Activated CD8-positive, alpha-beta memory T cell treated with anti-CD3 and anti-CD28 coated beads for 36 hours (primary cell): ENCODE results near the gene TOMM70. TPM values are rescaled to one million over a fixed set of nuclear protein-coding genes. Genes with fewer than 3 reads are reported as not detected.
"Not testable (repeated sequence)": the region's sequence is repeated elsewhere in the genome, so short reads cannot be mapped to it uniquely, and the experiment has no call there.

ENCODE experiments used
- CTCF ChIA-PET: fragments of 350-600 bp; sonication (Branson Sonifier 250); formaldehyde crosslinking; loops from one replicate; lab custom pipeline; 2021; ENCODE audit warnings: antibody characterized with exemption; lab: Charles Lee
- POLR2A ChIA-PET: fragments of 350-600 bp; sonication (Branson Sonifier 250); formaldehyde crosslinking; loops from one replicate; lab custom pipeline; 2021; ENCODE audit warnings: antibody characterized with exemption; lab: Charles Lee
- total RNA-seq, 2 experiments: library from RNA; stranded (reverse); gene quantifications; one replicate each; pipeline ENCODE4 v1.2.3, GENCODE V29; 2021

Gene TOMM70
- total RNA-seq, 2 experiments from 2014 or later: 59.1 to 61.2 TPM

DNA sequence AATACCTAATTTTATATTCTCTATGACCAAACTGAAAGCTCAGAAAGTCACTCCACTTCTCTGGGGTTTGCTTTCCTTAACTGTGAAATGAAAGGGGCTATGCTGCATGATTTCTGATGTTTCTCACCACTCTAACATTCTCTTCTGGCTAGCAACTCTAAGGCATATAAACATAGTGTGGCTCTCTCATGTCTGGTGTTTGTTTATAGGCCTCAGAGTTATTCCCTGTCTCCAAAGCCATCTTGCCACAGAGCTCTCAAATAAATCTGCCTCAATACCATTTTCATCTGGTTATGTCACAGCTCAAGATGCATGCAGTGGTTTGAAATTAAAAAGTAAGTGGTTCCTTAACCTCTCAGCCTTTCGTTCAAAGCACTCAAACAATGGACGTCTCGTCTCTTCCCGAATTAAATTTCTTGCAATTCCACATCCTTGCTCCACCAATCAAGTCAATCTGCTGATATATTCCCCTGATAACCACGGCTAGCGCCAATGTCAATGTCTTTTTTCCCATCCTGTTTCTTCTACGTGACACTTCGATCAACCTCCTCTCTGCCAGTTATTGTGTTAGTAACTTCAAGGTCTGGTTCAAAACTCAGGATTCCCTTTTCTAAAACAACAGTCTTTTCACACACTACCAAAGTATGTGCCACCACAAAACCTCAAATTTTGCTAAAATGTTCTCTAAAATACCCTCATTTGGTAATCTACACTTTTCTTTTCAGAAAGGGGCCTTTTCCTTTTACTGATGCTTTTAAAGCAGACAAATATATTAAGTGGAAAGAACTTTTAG is 16.0 kb downstream of the TOMM70 start:
- ChIA-PET POLR2A (no interaction called here), CTCF (no interaction called here)

DNA sequence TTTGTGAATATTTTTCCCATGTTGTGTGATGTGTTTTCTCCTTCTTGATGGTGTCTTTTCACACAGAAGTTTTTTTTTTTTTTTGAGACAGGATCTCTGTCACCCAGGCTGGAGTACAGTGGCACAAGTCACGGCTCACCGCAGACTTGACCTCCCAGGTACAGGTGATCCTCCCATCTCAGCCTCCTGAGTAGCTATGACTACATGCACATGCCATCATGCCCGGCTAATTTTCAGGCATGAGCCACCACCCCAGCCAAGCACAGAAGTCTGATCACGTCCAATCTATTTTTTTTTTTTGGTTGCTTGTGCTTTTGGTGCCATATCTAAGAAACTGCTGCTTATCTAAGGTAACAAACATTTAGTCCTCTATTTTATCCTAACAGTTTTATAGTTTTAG is 24.6 kb downstream of the TOMM70 start:
- POLR2A ChIA-PET: no interaction called here
- CTCF ChIA-PET: no interaction called here

DNA sequence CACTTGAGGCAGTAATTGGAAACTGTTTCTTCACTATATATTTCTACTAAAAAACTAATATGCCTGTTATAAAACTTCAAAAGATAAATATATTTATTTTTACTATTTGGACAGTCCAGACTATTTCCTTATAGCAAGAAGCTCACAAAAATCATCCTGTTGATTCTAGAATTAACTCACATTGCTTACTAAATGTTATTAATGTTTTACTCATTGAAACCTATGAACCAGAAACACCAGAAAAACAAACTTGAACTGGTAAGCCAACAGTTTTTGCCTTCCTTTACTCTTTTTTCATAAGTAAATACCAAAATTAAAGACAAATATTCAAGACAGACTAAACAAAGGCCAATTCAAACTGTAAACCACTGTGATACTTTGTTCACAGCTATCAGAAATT is 26.4 kb downstream of the TOMM70 start:
- ChIA-PET POLR2A (no interaction called here), CTCF (interaction anchor here (0.6 kb wide), 1 partner anchor 21 kb away, joined by 3 read pairs; no protein-coding TSS in a partner anchor)

DNA sequence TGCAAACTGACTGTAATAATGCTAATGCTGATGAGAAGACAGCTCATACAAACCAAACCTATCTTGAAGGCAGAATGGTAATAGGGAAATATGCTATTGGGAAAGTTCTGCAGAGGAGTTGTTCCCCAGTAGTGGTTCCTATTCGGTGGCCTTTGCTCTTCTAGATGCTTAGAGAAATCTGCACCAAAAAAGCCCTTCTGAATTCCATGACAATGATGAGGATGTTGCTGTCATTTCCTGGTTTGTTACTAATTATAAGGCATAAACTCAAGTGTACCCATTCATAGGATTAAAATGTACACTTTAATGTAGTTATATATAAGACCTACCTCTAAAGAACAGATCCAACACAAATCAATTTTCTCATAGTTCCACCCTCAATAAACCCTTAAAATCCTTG is 30.1 kb downstream of the TOMM70 start:
- CTCF ChIA-PET: no interaction called here

DNA sequence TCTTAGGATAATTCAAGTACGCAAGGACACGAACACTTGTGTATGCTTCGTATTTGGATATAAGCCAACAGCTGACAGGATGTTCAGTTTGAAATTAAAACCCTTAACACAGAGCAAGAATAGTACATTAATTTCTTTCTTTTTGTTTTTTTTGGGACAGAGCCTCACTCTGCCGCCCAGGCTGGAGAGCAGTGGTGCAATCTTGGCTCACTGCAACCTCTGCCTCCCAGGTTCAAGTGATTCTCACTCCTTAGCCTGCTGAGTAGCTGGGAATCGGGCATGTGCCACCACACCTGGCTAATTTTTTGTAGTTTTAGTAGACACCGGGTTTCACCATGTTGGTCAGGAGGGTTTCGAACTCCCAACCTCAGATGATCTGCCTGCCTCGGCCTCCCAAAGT is 32.4 kb downstream of the TOMM70 start:
- POLR2A ChIA-PET: no interaction called here
- CTCF ChIA-PET: no interaction called here

More for the DNA sequence above, 30.1 kb downstream of the TOMM70 start:
- POLR2A ChIA-PET: no interaction called here

DNA sequence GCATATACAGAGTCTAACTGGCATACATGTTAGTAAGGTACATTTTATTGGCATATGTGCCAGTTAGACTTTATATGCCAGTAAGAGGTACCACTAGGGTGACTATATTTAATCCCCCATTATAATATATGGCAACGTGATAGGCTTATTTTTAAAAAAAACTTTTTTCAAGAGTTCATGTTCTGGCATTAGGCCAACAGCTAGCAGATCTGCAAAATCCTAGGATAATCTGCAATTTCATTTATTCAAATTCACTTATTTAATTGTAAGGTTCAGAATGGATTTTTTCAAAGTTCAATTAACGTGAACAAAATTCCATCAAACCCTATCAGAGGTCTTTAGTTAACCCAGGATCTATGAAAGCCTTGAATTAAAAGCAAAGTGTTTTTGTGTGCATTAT is 34.5 kb downstream of the TOMM70 start:
- POLR2A ChIA-PET: no interaction called here
- CTCF ChIA-PET: no interaction called here

DNA sequence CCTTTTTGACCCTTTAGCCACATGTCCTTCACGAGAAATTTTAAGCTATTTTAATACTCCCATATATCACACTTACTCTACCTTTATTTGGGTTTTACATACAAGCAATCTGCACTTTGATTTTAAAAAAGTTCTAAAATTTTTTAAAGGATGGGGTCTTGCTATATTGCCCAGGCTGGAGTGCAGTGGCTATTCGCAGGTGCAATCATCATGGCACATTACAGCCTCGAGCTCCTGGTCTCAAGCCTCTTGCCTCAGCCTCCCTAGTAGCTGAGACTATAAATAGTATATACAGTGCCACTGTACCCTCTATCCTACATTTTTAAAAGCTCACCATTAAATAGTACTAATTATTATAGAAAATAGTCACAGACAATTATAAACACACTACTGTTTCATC is 36.5 kb downstream of the TOMM70 start:
- POLR2A ChIA-PET: no interaction called here
- CTCF ChIA-PET: no interaction called here

DNA sequence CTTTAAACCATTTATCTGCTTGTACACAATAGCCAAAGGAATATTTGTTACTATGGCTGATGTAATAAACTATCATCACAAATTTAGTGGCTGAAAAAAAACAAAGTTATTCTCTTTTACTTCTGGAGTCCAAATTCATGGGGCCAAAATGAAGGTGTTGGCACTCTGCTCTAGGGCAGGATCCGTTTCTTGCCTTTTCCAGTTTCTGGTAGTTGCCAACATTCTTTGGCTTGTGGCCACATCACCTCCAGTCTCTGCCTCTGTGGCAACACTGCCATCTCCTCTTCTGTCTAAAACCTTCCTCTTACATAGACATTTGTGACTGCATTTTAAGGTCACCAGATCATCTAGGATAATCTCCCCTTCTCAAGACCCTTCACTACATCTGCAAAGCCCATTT is 39.0 kb downstream of the TOMM70 start:
- ChIA-PET POLR2A (interaction anchor here (0.6 kb wide), 1 partner anchor 360 kb away, joined by 3 read pairs; no protein-coding TSS in a partner anchor), CTCF (no interaction called here)

DNA sequence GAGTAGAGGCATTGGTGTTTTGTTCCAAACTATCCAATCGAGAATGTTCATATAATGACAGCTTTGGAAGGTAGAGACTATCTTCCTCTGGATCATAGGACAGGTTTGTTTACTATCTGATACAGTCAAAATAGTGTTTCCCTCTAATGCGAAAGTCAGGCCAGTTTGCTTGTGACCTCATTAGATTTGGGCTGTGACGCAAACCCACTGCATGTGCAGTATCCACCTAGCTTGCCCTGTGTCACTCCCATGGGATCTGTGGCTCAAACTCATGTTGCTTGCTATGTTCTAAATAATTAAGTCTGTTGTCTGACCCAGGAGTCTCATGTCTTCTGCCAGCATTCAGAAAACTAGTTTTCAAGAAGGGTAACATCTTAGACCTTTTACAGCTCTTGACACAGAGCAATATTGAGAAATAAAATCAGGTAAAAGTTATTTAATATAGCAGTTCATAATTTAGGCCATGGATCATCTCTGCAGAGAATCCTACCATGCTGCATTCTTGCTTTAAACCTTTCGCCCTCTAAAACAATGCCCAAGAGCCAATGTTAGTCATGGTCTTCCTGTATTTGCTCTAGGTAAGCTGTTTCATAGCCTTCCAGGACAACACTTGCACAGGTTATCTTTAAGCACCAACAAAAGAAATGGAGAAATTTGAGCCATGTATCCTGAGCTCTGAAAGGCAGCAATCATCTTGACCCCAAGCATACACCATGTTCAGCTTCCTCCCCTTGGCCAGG is 40.0 kb downstream of the TOMM70 start:
- ChIA-PET CTCF (no interaction called here), POLR2A (interaction anchor here (0.6 kb wide), 1 partner anchor 361 kb away, joined by 3 read pairs; no protein-coding TSS in a partner anchor)

DNA sequence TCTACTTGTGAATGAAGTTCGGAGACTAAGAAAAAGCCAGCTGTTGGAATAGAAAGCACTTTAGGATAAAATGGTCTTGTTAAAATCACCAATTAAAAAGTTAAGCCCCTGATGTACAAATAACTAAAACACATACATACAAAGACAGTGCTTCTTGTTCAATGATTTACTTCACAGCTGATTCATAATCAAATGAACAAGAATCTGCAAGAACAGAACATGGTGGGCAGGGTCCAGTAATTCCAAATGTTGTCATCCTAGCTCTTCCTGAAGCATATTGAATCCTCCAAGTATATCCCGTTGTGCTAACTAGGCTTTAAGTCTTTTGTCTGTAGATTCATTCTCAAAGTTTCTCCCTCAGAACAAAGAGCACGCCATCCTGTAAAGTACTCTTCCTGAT is 41.9 kb downstream of the TOMM70 start:
- ChIA-PET CTCF (no interaction called here), POLR2A (no interaction called here)

DNA sequence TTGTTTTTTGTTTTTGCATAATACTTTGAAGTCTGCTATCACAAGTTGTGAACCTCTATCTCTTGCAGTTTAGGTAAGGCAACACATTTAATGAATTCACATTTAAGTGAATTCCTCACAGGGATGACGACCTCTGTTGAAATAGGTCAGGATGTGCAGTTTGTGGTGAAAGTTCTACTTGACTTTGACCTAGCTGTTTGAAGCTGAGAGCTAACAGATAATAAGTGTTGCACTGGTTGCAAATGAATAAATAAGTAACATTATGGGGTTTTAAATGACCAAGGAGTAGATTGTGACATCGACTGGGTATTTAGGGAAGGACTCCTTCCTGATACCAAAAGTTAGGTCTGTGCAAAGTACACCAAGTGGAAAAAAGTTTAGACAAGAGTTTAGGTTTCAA is 42.5 kb downstream of the TOMM70 start:
- POLR2A ChIA-PET: no interaction called here
- CTCF ChIA-PET: no interaction called here

DNA sequence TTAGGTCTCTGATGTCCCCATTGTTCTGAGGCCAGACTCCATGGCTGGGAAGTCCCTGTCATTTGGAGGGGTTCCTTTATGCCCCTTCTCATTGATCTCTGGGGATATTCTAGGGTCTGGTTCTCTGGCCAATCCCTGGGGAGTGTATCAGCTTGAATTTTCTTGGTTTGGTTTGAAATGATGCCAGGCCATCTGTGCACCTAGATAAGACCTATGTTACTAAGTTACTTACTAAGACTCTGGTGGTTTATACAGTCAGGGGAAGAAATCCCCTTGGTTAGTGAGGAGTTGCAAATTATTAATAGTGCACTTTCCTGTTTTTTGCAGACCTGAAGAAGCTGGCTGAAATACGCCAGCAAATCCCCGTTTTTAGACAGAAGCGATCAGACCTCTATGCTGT is 46.0 kb downstream of the TOMM70 start:
- CTCF ChIA-PET: no interaction called here
- POLR2A ChIA-PET: no interaction called here

DNA sequence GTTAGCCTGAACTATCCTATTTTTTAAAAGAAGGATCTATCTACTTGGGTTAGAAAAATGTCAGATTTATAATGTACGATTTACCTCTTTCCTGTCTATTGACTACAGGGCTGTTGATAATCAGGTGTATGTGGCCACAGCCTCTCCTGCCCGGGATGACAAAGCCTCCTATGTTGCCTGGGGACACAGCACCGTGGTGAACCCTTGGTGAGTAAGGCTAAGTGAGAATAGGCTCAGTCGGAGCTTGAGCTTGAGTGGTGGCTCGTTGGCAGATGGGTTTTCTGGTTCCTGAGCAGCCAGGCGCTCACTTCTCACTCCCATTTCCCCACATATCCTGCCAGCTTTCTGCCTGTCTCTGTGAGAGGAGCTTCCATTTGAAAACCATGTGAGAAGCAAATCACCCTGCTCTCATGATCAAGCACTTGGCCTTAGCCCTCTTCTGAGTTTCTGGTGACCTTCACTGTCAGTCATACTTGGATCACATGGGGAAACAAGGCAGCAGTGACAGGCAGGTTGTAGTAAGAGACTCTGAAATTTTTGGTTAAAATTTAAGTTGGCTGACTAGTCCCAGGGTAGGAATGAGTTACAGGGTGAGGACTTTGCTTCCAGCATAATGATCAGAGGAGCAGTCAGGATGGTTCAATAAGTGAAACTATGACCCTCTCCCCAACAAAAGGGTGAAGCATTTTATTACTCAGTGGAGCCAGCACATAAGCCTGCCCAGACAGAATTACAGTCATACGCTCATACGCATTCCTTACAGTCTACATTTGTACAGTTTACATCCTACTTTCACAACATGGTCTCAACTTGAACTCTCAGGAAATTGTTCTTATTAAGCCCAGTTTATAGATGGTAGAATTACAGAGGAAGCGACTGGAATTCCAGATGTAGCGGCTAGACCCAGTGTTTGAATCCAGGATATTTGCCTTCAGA is 48.3 kb downstream of the TOMM70 start:
- POLR2A ChIA-PET: no interaction called here
- CTCF ChIA-PET: interaction anchor here (0.6 kb wide), 1 partner anchor 1193 kb away, joined by 3 read pairs; no protein-coding TSS in a partner anchor

DNA sequence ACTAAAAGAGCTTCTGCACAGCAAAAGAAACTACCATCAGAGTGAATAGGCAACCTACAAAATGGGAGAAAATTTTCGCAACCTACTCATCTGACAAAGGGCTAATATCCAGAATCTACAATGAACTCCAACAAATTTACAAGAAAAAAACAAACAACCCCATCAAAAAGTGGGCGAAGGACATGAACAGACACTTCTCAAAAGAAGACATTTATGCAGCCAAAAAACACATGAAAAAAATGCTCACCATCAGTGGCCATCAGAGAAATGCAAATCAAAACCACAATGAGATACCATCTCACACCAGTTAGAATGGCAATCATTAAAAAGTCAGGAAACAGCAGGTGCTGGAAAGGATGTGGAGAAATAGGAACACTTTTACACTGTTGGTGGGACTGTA is 49.1 kb downstream of the TOMM70 start:
- CTCF ChIA-PET, POLR2A ChIA-PET: not testable (repeated sequence)

DNA sequence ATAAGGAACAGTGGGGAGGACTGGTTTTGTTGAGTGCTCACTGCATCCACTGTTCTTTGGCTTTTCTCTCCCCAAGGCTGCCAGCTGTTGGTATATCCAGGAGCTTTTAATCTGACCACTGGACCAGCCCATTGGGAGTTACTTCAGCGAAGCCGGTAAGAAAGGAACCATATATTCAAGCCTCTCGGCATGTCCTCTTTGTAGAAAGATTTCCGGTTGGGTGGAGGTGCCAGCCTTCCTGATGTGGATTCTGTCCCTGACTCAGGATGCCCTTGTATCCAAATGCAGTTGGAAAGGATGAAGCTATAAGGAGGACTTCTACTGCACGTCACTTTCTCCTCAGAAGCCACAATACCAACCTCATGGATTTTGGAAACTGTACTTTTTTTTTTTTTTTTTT is 52.2 kb downstream of the TOMM70 start:
- CTCF ChIA-PET: interaction anchor here (1.8 kb wide), 1 partner anchor 17 kb away, joined by 3 read pairs; no protein-coding TSS in a partner anchor

DNA sequence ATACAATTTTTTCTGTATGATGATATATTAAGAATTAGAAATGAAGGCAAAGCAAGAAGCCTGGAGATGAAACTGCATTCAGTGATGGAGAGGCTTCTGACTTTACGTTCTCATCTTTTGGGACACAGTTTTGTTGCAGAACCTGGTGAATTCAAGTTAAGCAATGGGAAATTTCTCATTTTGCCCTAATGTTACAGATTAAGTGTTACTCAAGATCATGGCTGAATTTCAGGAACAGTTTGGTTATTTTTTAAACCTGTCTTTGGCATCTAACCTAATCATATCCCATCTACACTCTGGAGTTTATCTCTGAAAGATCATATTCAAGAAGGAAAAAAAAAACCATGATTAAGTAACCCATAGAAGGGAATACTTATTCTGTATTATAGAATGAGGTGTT is 60.4 kb downstream of the TOMM70 start:
- CTCF ChIA-PET: no interaction called here
- POLR2A ChIA-PET: no interaction called here

More for the DNA sequence above, 52.2 kb downstream of the TOMM70 start:
- POLR2A ChIA-PET: no interaction called here

DNA sequence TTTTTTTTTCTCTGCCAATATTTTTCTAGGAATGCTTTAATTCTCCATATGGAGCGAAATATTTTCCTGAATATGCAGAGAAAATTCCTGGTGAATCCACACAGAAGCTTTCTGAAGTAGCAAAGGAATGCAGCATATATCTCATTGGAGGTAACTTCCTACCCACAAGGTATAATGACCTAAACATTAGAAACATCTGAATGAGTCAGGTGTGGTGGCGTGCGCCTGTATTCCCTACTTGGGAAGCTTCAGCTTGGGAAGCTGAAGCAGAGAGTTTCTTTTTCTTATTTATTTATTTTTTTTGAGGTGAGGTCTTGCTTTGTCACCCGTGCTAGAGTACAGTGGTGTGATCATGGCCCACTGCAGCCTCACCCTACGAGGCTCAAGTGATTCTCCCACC is 61.1 kb downstream of the TOMM70 start:
- CTCF ChIA-PET: no interaction called here
- POLR2A ChIA-PET: no interaction called here

DNA sequence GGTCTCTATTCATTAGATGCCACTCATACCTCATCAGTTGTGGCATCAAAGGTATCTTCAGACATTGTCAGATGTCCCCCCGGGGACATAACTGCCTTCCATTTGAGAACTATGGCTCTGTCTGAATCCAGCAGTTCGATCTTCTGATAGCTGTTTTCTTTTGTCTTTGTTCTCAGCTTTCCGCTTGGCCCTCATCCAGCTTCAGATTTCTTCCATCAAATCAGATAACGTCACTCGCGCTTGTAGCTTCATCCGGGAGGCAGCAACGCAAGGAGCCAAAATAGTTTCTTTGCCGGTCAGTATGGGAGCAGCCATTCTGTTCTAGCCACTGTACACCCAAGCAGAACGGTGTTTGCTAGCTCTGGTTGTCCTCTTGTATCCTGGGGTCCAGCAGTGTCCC is 62.0 kb downstream of the TOMM70 start:
- ChIA-PET CTCF (no interaction called here), POLR2A (no interaction called here)

DNA sequence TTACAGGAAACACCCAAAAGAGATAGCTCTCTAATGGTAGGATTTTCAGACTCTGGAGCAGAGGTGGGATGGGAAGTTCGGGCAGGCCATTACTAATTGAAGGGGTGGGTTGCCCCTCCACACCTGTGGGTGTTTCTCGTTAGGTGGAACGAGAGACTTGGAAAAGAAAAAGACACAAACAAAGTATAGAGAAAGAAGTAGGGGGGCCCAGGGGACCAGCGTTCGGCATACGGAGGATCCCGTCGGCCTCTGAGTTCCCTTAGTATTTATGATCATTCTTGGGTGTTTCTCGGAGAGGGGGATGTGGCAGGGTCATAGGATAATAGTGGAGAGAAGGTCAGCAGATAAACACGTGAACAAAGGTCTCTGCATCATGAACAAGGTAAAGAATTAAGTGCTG is 64.7 kb downstream of the TOMM70 start:
- CTCF ChIA-PET: not testable (repeated sequence)
- POLR2A ChIA-PET: interaction anchor here (2.2 kb wide), 1 partner anchor 65 kb away, joined by 18 read pairs; the partner anchor contains the start of genes LNP1 and TOMM70
